Neural crest cell (in vitro differentiated cells): Measurements from ENCODE around the gene PLXNA2. TPM values are rescaled to one million over a fixed set of nuclear protein-coding genes. Genes with fewer than 3 reads are reported as not detected.

ENCODE experiments used
- DNase-seq: peaks from one replicate; pipeline ENCODE4 v3.0.0; 2021; ENCODE audit warnings: low read depth, mixed read lengths, low spot score
- H3K27ac Mint-ChIP-seq: one replicate; pipeline ENCODE4 v1.8.0; 2021; ENCODE audit warnings: mild to moderate bottlenecking, mixed read lengths; ENCODE audit not compliant: unreplicated experiment
- H3K27me3 Mint-ChIP-seq: 2 replicates; pipeline ENCODE4 v1.8.0; 2021; ENCODE audit warnings: low read depth, mild to moderate bottlenecking, mixed read lengths
- H3K36me3 Mint-ChIP-seq: 2 replicates; pipeline ENCODE4 v1.8.0; 2021; ENCODE audit warnings: low read depth, mild to moderate bottlenecking, mixed read lengths
- H3K4me1 Mint-ChIP-seq: 2 replicates; pipeline ENCODE4 v1.8.0; 2021; ENCODE audit warnings: mixed read lengths
- H3K4me3 Mint-ChIP-seq: one replicate; pipeline ENCODE4 v1.8.0; 2021; ENCODE audit warnings: mild to moderate bottlenecking, mixed read lengths
- H3K9me3 Mint-ChIP-seq: 2 replicates; pipeline ENCODE4 v1.8.0; 2021; ENCODE audit warnings: mixed read lengths
- CTCF ChIP-seq: fragments of 200-600 bp; sonication (generic); conservative IDR thresholded peaks from 2 replicates; pipeline ENCODE4 v1.5.0; 2021; ENCODE audit warnings: antibody characterized with exemption, mild to moderate bottlenecking
- total RNA-seq: library from RNA; stranded (reverse); gene quantifications from 2 replicates; pipeline ENCODE4 v1.2.1, GENCODE V29; 2021

The PLXNA2 gene
- total RNA-seq, 1 donor from 2014 or later = 37.7 TPM

- no peak for DNase-seq
- H3K36me3 Mint-ChIP-seq = peaks cover 27% of the 10 kb centered on the region
- TF ChIP-seq CTCF = no peak
- H3K4me1 Mint-ChIP-seq = peaks cover 5% of the 10 kb centered on the region
- no peak overlapping the region for H3K4me3 Mint-ChIP-seq
- H3K27me3 Mint-ChIP-seq = no peaks in the 10 kb centered on the region
- no peak overlapping the region for H3K27ac Mint-ChIP-seq
- H3K9me3 Mint-ChIP-seq = no peaks in the 10 kb centered on the region
Observed at GRCh38 chr1:208211921-208212843, 32.0 kb downstream of the PLXNA2 start.

- Mint-ChIP-seq H3K9me3 (no peaks in the 10 kb centered on the region), H3K4me1 (peaks cover 5% of the 10 kb centered on the region), H3K4me3 (no peak overlapping the region), H3K27ac (no peak overlapping the region), H3K27me3 (no peaks in the 10 kb centered on the region), H3K36me3 (peaks cover 7% of the 10 kb centered on the region)
- no peak for DNase-seq
- TF ChIP-seq CTCF = no peak
Observed at GRCh38 chr1:208209896-208210589, 34.1 kb downstream of the PLXNA2 start.

GRCh38 chr1:208209286-208209685 lies 34.9 kb downstream of the PLXNA2 start:
- peaks cover 5% of the 10 kb centered on the region for H3K4me1 Mint-ChIP-seq
- H3K4me3 Mint-ChIP-seq = no peak overlapping the region
- DNase-seq = no peak
- H3K27me3 Mint-ChIP-seq = no peaks in the 10 kb centered on the region
- peaks cover 7% of the 10 kb centered on the region for H3K36me3 Mint-ChIP-seq
- no peaks in the 10 kb centered on the region for H3K9me3 Mint-ChIP-seq
- no peak for TF ChIP-seq CTCF
- no peak overlapping the region for H3K27ac Mint-ChIP-seq

GRCh38 chr1:208208132-208208487 lies 36.1 kb downstream of the PLXNA2 start:
- Mint-ChIP-seq H3K36me3 (peaks cover 10% of the 10 kb centered on the region), H3K9me3 (no peaks in the 10 kb centered on the region), H3K4me3 (no peak overlapping the region), H3K4me1 (no peaks in the 10 kb centered on the region), H3K27ac (no peak overlapping the region), H3K27me3 (no peaks in the 10 kb centered on the region)
- no peak for TF ChIP-seq CTCF
- no peak for DNase-seq

GRCh38 chr1:208207388-208208131 lies 36.6 kb downstream of the PLXNA2 start:
- H3K36me3 Mint-ChIP-seq = peaks cover 10% of the 10 kb centered on the region
- no peak overlapping the region for H3K4me3 Mint-ChIP-seq
- no peak for DNase-seq
- no peaks in the 10 kb centered on the region for H3K4me1 Mint-ChIP-seq
- H3K27ac Mint-ChIP-seq = no peak overlapping the region
- H3K9me3 Mint-ChIP-seq = no peaks in the 10 kb centered on the region
- H3K27me3 Mint-ChIP-seq = no peaks in the 10 kb centered on the region
- no peak for TF ChIP-seq CTCF
